Caco-2 (cell line): ENCODE measurements around the gene DDAH2. TPM values are rescaled to one million over a fixed set of nuclear protein-coding genes. Genes with fewer than 3 reads are reported as not detected.

Experiments
- BruUV-seq: library from RNA; stranded (reverse); fragments of 400-500 nt; replicated peaks from 2 replicates; lab custom pipeline; 2021; lab: Mats Ljungman, UMichigan
- CTCF ChIA-PET: fragments of 300-600 bp; sonication (Branson Sonifier 250); formaldehyde crosslinking; loops from one replicate; lab custom pipeline; 2022; ENCODE audit warnings: antibody characterized with exemption; lab: Charles Lee
- POLR2A ChIA-PET: fragments of 300-600 bp; sonication (Branson Sonifier 250); formaldehyde crosslinking; loops from one replicate; lab custom pipeline; 2022; ENCODE audit warnings: antibody characterized with exemption; lab: Charles Lee
- DNase-seq, 2 experiments: peaks; one replicate each; pipeline versions ENCODE4 v3.0.0 to v3.0.0-alpha.2; 2020 to 2022
- H3K27me3 ChIP-seq: replicated peaks from 2 replicates; pipeline ENCODE4 v1.6.0; 2011; ENCODE audit warnings: low read length; ENCODE audit not compliant: control insufficient read depth, insufficient read depth
- H3K36me3 ChIP-seq: 2 replicates; pipeline ENCODE4 v1.5.1; 2011; ENCODE audit warnings: low read length; ENCODE audit not compliant: control insufficient read depth, insufficient read depth
- H3K4me1 ChIP-seq: fragments of 250-450 bp; sonication (Bioruptor Pico); 2 replicates; pipeline ENCODE4 v1.5.1; 2020; ENCODE audit warnings: mild to moderate bottlenecking
- H3K4me3 ChIP-seq: 2 replicates; pipeline ENCODE4 v1.5.1; 2011; ENCODE audit warnings: low read depth, mild to moderate bottlenecking, control low read depth, low read length
- H3K9me3 ChIP-seq: fragments of 250-450 bp; sonication (Bioruptor Pico); 2 replicates; pipeline ENCODE4 v1.5.1; 2020; ENCODE audit warnings: mild to moderate bottlenecking, moderate library complexity
- H3K27ac Mint-ChIP-seq: one replicate; pipeline ENCODE4 v1.8.0; 2022; ENCODE audit warnings: mixed read lengths; ENCODE audit not compliant: unreplicated experiment
- H3K27me3 Mint-ChIP-seq: one replicate; pipeline ENCODE4 v1.8.0; 2022; ENCODE audit warnings: mixed read lengths; ENCODE audit not compliant: insufficient read depth, unreplicated experiment
- H3K36me3 Mint-ChIP-seq: one replicate; pipeline ENCODE4 v1.8.0; 2022; ENCODE audit warnings: mild to moderate bottlenecking, mixed read lengths; ENCODE audit not compliant: insufficient read depth, unreplicated experiment
- H3K4me1 Mint-ChIP-seq: one replicate; pipeline ENCODE4 v1.8.0; 2022; ENCODE audit warnings: low read depth, mixed read lengths; ENCODE audit not compliant: unreplicated experiment
- H3K4me3 Mint-ChIP-seq: one replicate; pipeline ENCODE4 v1.8.0; 2022; ENCODE audit warnings: mild to moderate bottlenecking, moderate library complexity, mixed read lengths; ENCODE audit not compliant: unreplicated experiment
- H3K9me3 Mint-ChIP-seq: one replicate; pipeline ENCODE4 v1.8.0; 2022; ENCODE audit warnings: mixed read lengths; ENCODE audit not compliant: unreplicated experiment
- CTCF ChIP-seq, 2 experiments: fragments of 200-600 bp in 1 of 2; IDR thresholded peaks; 1 replicate in 1 of 2; 2 replicates in 1 of 2; pipeline versions ENCODE4 v1.5.1 to v1.8.0; 2011 to 2022; ENCODE audit warnings: antibody characterized with exemption in 1 of 2, control low read depth in 1 of 2, inconsistent platforms in 1 of 2, low read depth in 1 of 2, low read length in 1 of 2, mild to moderate bottlenecking in 1 of 2, moderate library complexity in 1 of 2; ENCODE audit not compliant: insufficient read depth in 1 of 2, severe bottlenecking in 1 of 2, unreplicated experiment in 1 of 2
- intact Hi-C: fragments of 100-400 bp; cut with micrococcal nuclease; formaldehyde crosslinking; loops from one replicate; pipeline ENCODE4 v1.10.0; 2022; ENCODE audit not compliant: unreplicated experiment
- total RNA-seq: library from RNA; stranded (reverse); gene quantifications from 2 replicates; pipeline ENCODE4 v1.2.3, GENCODE V29; 2022

Gene DDAH2
- total RNA-seq, 1 experiment from 2014 or later = 82.4 TPM

DNA sequence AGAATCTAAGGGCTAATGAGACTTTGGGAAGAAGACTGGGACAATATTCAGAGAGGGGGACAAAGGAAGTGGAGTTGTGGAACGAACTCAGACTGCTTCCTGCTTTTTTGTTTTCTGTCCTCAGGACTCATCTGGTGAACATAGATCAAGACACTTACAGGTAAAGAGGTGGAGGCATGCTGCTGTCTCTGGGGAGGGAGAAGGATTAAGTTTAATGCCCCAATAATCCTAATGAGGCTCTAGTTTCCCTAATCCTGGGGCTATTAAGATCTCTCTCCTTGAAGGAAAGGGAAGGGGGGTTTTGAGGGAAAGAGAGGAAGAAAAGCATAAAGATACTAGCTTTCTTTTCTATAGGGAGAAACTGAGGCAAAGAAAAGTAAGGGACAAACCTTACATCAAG is 15.3 kb upstream of the DDAH2 start:
- no peak overlapping the region for H3K27ac Mint-ChIP-seq

GRCh38 chr6:31742894-31743293 is 13.8 kb upstream of the DDAH2 start:
- peaks cover 50% of the 10 kb centered on the region for H3K36me3 Mint-ChIP-seq

More for the DNA sequence above, 15.3 kb upstream of the DDAH2 start:
- peaks cover 6% of the 10 kb centered on the region for H3K4me1 Mint-ChIP-seq
- Histone ChIP-seq H3K9me3 (no peaks in the 10 kb centered on the region), H3K36me3 (peaks cover 4% of the 10 kb centered on the region; the same call in 1 of the 2 replicates), H3K4me1 (peaks cover 13% of the 10 kb centered on the region), H3K4me3 (no peak overlapping the region), H3K27me3 (no peaks in the 10 kb centered on the region)
- no peak for DNase-seq
- TF ChIP-seq CTCF (IDR thresholded peaks at IDR 0.05; ENCODE audit: insufficient read depth in 1 of 2, low read depth in 1 of 2, low read length in 1 of 2, severe bottlenecking in 1 of 2, unreplicated experiment in 1 of 2) = no peak
- H3K4me3 Mint-ChIP-seq = no peak overlapping the region
- CTCF ChIA-PET = no interaction called here
- no TSS peak for BruUV-seq
- no peaks in the 10 kb centered on the region for H3K27me3 Mint-ChIP-seq
- intact Hi-C loops = no loop called here
- peaks cover 38% of the 10 kb centered on the region for H3K36me3 Mint-ChIP-seq
- POLR2A ChIA-PET = no interaction called here
- no peaks in the 10 kb centered on the region for H3K9me3 Mint-ChIP-seq

DNA sequence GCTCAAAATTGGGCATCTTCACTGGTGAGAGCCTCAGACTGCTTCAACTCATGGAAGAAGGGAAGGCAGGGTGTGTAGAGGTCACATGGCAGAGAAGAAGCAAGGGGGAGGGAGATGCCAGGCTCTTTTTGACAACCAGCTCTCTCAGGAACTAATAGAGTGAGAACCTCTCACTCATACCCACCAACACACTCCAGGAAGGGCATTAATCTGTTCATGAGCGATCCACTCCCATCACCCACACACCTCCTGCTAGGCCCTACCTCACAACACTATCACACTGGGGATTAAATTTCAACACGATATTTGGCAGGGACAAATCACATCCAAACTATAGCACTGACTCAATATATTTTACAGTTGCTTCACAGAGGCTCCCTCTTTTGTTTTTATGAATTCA is 12.7 kb upstream of the DDAH2 start:
- Mint-ChIP-seq H3K9me3 (no peaks in the 10 kb centered on the region), H3K36me3 (peaks cover 53% of the 10 kb centered on the region), H3K27ac (no peak overlapping the region), H3K27me3 (no peaks in the 10 kb centered on the region), H3K4me3 (peak overlapping the region; percentile 95), H3K4me1 (peaks cover 22% of the 10 kb centered on the region)
- no peak for DNase-seq
- ChIA-PET POLR2A (interaction anchor here (0.7 kb wide), 1 partner anchor 327 kb away, joined by 9 read pairs; no protein-coding TSS in a partner anchor), CTCF (interaction anchor here (0.7 kb wide), 1 partner anchor 31 kb away, joined by 3 read pairs; no protein-coding TSS in a partner anchor)
- Histone ChIP-seq H3K4me3 (no peak overlapping the region), H3K27me3 (no peaks in the 10 kb centered on the region), H3K36me3 (no peaks in the 10 kb centered on the region), H3K9me3 (no peaks in the 10 kb centered on the region), H3K4me1 (peaks cover 22% of the 10 kb centered on the region)
- no peak for TF ChIP-seq CTCF (IDR thresholded peaks at IDR 0.05; ENCODE audit: insufficient read depth in 1 of 2, low read depth in 1 of 2, low read length in 1 of 2, severe bottlenecking in 1 of 2, unreplicated experiment in 1 of 2)
- intact Hi-C loops = no loop called here
- BruUV-seq = no TSS peak

More at GRCh38 chr6:31742894-31743293, 13.8 kb upstream of the DDAH2 start:
- ChIA-PET POLR2A (no interaction called here), CTCF (no interaction called here)
- intact Hi-C loops = no loop called here
- Histone ChIP-seq H3K4me3 (no peak overlapping the region), H3K4me1 (peaks cover 23% of the 10 kb centered on the region), H3K27me3 (no peaks in the 10 kb centered on the region), H3K9me3 (no peaks in the 10 kb centered on the region), H3K36me3 (peaks cover 3% of the 10 kb centered on the region; the same call in 1 of the 2 replicates)
- Mint-ChIP-seq H3K9me3 (no peaks in the 10 kb centered on the region), H3K4me1 (peaks cover 21% of the 10 kb centered on the region), H3K4me3 (no peak overlapping the region), H3K27me3 (no peaks in the 10 kb centered on the region), H3K27ac (no peak overlapping the region)
- no peak for DNase-seq
- BruUV-seq = no TSS peak
- TF ChIP-seq CTCF (IDR thresholded peaks at IDR 0.05; ENCODE audit: insufficient read depth in 1 of 2, low read depth in 1 of 2, low read length in 1 of 2, severe bottlenecking in 1 of 2, unreplicated experiment in 1 of 2) = no peak
